ENCODE measurements around the gene PKHD1.

PKHD1 gene

DNA sequence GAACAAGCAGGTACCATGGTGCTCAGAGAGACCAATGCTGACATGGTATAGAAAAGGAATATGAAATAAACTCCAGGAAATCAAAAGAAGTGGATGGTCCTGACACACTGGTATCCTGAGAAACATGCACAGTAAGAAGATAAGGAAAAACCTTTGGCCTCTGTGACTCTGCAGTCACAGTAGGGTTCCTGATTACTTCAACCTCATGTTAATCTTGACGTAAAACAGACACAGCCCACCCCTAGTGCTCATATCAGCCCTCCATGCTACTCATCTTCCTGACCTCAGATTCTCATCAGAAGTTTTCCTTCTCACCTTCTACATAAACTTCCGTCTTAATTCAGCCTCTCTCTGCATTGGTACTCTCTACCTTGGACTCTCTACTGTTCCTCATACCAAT is 240.9 kb downstream of the PKHD1 start:
- DNase-seq, result no peak

DNA sequence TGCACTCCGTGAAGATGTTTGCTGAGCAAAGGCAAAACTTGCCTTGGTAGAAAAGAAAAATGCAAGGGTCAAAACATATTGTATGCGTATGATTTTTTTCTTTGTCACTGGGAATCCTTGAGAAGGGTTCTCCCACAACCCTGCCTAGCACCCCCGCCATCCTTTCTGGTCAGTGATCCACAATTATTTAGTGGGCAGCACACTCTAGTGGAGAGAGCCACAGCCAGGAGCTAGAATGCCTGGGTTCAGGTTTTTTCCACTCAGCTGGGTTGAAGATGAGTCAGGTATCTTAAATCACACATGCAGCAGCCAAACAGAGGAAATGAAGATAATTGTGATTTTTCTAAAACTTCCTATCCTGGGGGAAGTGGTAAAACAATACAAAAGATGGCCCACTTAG is 243.1 kb downstream of the PKHD1 start:
- DNase-seq, result no peak

DNA sequence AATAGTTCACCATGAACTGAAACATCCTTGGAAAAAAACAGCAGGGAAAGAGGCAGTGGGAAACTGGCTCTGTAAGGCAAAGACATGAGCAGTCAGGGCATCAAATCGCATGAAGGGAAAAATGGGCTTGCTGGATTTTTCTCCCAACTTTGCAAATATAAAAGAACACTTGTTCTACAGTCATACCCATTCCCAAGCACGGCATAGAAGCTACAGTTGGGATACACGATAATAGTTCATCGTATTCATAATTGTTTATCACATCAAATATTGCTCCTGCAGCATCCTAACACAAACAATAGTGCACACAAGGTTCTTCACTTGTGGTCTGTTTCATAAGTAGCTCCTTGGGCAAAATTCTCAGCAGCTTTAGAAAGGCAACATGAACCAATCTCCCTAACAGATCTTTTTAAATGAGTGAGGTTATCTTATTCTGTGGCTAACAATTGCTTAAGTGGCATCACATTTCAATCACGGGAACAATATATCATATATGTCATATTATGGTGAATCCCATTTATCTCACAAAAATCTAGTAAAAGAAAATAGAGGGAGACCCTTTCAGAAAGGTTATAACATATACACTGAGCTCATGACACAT is 243.9 kb downstream of the PKHD1 start:
- no peak for DNase-seq

DNA sequence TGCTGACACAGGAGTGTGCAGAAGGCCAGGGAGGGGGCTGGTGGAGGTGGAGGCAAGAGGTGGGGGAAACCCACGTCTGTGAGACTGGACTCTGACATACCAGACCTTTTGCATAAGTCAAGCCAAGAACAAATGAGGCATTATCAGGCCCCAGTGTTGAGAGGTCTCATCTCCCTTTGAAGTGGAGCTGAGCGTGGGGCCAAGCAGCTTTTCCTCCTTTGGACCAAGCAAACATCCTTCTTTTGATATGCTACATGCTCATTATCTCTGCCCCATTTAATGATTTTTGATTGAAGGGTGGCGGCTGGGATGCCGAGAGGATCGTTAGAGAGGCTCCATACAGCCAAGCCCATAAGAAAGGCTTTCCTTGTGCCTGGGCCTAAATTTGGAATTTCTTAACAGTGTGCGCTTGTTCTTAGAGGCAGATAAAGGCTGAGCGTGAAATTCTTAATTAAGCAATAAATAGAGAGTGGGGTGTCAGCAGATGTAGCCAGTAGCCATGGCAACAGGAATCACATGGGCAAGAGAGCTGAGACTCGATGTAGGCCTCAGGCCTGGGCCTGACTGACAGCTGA is 244.5 kb downstream of the PKHD1 start:
- DNase-seq, result no peak

DNA sequence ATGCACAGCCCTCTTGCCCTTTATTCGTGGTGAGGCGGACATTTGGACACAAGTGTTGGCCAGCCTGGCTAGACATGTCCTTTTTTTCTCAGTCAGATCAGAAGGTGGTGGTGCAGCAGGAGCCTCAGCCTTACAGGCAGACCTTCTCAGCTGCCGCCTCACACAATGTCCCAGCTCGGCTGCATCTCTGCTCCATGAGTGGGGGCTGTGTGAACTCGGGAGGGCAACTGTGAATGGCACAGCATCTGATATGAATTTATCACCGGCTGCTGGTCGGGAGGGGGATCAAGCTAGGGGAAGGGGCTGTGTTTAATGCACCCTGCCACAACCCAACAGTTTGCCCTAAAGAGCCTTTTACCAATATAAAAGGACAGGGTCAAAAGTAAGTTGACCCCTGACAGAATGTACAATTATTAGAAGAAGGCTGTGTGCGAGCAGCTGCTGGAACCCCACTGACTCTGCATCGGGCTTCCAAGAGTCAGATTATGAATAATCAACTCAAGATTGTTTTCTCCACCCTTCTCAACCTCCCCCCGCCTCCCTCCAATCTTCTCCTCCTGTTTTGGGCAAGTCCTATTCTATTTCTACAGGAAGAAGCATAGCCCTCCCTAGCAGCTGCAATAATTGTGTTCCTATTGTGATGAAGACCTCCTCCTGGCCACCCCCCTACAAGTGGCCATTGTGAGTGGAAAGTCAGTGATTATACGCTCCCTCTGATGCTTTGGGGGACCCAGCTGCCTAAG is 245.2 kb downstream of the PKHD1 start:
- no peak for DNase-seq

DNA sequence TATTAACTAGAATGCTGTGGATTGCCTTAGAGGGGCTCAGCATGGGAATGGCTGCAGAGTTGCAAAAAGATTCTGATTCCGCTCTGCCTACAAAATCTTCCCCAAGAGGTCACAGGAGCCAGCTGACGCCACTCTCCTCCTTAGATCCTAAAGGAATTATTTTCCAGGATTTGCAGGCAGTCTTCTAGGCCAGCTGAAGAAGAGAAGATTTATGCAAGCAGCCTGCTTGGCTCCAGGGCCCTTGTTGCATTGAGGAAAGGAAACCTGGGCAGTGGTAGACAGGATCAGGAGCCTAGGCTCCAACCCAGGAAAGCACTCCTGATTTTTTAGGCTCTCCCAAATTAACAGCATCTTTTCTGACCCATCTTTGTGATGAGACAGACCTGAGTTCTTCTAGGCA is 245.8 kb downstream of the PKHD1 start:
- DNase-seq, result no peak

DNA sequence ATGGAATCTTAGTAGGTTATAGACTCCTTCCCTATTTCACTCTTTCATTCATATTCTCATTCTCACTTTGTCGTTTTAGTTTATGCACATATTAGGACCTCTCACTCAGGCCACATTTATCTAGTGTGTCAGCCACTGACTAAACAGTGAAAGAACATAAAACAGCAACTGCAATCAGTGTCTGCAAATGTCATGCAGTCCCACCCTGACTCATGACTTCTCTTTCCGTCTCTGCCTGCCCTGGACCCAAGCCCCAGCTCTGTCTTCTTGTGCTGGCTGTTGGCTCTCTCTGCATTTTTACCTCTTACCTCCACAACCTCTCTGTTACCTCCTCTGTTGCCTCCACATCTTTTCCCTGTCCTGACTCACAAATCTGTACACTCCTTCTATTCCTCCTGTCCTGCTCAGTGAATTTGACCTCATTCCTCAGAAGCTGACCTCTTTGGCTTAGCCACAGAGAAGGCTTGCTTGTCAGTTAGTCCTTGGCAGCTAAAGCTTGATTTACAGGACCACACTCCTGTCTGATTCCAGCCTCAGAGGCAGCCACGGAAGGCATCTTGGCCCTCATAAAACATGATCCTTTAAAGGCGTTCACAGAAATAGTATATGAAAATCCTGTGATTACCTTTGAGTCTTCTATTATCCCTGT is 247.6 kb downstream of the PKHD1 start:
- no peak for DNase-seq

DNA sequence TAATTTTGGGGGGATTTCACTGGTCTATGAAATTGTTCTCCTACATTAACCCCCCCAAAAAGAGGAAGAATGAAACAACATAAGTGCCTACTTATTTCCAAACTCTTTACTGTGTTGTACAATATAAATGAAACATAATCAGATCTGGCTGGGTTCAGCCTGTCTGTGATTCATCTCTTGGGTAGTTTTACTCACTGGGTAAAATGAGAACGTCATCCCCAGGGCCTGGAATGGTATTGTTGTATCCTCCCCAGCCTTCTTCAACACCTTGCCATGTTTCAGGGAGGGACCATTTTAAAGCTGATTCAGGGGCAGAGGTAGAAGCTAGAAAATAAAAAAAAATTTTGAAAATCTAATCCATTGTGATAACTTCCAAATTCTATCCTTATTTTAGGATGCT is 256.7 kb downstream of the PKHD1 start:
- no peak for DNase-seq

DNA sequence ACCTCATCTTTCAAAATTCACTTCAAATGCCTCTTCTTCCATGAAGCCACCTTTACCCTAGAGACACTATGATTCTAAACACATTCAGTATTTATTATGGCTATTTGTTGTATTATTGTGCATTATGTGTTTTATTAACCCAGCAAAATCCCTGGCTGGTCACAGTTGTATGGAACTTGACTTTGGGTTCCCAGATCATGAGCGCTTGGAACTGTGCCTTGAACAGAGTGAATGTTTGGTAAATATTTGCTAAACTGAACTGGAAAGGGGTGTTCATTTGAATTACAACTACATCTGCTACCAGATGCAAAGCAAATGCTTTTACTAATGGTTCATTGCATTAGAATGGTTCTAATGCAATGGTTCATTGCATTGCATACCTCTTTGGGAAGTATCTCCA is 259.8 kb downstream of the PKHD1 start:
- DNase-seq, result no peak

DNA sequence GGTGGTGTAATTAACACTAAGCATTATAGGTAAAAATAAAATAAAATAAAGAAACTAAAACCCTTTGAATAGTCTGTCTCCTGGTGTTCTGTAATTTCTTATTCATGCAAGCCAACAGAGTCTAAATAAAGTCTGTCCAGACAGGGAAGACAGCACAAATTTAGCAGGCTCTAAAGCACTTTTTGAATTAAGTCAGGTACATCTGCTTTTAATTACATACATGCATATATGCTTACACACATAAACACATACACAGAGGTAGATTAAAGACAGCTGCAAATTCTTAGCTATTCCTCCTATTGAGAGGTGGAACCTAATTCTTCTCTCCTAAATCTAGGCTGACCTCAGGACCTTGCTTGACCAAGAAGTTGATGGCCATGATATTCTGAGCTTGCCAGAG is 262.5 kb downstream of the PKHD1 start:
- DNase-seq, result no peak

DNA sequence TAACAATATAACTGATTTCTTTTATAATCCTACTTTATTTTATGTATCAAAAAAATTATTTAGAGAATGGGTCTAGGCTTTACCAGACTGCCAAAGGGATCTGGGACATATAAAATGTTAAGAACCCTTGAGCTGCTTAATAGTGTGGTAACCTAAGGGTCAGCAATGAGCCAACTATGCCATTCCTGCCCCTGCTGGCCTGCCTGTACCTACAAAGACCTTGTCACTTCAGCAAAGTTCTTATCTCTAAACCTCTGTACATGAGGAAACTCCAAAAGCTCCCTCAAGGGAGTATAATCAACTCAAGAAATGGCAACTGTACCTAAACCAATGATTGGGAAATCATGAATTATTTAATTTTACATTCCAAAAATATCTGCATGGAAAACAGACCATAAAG is 266.9 kb downstream of the PKHD1 start:
- DNase-seq, result no peak

DNA sequence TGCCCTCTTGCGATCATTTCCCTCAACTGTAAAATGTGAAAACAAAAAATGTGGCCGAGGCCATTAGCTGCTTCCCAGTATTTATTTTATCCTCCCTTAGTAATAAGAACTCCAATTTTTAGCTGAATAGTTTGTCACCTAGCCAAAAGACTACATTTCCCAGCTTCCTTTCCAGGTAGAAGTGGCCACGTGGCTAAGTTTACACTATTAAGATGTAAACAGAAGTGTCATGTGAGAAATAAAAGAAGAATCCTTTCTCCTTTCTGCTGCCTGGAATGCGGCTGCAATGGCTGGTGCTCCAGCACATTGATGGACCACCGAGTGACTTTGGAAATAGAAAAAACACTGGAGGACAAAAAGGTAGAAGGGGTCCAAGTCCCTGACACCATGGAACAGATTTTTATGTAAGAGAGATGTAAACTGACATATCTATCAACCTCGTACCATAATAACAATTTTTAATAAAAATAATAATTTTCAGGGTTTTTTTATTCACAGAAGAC is 268.8 kb downstream of the PKHD1 start:
- no peak for DNase-seq

DNA sequence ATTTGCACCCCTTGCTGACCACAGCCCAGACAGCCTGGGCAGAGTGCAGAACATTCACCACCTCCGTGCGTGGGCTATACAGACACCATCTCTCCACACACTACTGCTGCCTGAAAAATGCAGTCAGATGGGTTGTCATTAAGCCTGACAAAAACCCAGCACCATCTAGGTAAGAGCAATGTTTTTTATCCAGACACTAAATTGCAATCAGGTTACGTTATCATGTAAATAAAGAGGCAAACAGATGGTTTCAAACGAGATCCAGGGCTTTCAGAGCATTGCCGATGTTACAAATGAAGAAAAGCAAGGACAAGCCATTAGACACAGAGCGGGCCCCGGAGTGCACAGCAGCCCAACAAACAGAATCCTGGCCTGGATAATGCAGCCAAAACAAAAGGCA is 269.6 kb downstream of the PKHD1 start:
- DNase-seq, result no peak

DNA sequence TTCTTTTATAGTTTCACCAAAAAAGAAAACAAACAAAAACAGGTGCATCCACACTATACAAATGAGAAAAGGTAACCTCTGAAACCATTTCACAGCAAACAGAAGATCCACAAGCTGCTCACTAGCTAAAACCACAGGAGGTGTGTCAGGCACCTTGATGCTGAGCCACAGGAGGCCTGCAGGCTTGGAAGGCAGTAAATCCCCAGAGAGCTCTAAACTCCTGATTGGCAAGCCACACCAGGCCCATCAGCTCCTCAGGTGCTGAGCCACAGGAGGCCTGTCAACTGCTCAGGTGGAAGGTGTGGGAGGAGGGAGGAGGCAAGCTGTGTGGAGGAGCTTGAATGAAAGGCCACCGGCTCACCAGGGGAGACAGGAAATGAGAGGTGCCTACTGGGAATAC is 273.0 kb downstream of the PKHD1 start:
- no peak for DNase-seq

DNA sequence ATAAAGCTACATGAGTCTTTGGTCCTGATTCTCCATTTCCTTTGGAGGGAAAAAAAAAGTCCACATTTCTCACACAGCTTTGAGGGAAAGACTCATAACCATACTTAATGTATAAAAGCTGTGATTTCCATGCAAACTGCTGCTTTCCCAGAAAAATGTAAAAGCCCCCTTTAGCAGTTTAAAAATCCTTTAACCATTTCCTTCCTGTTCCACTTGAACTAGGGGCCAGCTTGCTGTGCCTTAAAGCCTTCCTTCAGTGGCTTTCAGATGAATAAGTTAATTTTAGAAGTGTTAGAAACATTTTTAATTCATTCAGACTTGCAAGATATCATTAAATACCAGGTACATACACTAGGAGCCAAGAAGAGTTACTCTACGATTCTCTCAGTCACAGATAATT is 273.5 kb downstream of the PKHD1 start:
- no peak for DNase-seq

DNA sequence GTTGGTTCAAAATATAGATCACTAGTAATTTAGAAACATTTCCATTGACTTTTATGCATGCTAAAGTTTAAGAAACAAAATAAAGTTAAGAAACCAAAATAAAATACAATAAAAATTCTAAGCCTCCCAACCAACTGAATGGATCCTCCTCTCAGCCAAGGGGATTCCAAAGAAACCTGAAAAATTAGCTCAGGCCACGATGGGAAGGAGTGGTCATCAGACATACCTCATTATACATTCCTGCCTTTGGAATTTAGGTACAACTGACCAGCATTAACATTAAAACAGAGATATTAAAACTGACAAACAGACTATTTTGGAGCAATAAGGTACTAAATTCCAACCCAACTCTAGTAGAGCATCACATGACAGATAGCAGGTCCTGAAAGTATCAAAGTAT is 275.2 kb downstream of the PKHD1 start:
- DNase-seq, result no peak

DNA sequence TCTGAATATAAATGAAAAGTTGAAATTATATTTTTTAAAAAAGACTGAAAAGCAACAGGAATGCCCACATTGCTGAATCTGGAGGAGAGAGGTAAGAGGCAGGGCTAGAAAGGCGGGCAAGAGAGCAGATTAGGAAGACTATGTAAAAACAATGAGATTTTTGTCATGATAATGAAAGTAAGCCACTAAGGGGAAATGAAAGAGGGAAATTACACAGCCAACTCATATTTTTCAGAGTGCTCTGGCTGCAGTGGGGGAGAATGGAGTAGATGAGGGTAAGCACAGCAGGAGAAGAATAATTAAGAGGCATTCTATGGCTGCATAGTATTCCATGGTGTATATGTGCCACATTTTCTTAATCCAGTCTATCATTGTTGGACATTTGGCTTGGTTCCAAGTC is 281.9 kb downstream of the PKHD1 start:
- DNase-seq, result no peak

DNA sequence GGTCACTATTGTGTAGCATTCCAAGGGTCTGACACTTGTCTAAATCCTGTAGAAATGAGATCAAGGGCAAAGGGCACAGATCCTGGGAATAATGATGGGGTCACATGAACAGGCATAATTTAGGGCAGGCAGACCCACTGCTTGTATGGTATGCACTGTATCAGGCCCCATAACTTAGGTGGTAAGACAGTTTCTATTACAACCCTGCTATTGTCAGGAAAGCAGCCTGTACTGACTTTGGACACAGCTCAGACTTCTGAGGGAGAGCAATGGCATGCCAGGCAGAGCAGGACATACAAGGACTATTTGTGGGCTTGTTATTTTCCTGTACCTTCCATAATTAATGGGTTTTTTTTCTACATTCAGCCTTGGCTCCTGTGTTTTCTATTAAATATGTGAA is 286.8 kb downstream of the PKHD1 start:
- DNase-seq, result no peak

DNA sequence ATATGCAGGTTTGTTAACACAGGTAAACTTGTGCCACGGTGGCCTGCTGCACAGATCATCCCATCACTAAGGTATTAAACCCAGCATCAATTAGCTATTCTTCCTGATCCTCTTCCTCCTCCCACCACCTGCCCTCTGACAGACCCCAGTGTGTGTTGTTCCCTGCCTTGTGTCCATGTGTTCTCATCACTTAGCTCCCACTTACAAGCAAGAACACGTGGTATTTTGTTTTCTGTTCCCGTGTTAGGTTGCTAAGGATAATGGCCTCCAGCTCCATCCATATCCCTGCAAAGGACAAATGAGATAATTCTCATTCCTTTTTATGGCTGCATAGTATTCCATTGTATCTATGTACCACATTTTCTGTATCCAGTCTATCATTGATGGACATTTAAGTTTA is 294.0 kb downstream of the PKHD1 start:
- no peak for DNase-seq

DNA sequence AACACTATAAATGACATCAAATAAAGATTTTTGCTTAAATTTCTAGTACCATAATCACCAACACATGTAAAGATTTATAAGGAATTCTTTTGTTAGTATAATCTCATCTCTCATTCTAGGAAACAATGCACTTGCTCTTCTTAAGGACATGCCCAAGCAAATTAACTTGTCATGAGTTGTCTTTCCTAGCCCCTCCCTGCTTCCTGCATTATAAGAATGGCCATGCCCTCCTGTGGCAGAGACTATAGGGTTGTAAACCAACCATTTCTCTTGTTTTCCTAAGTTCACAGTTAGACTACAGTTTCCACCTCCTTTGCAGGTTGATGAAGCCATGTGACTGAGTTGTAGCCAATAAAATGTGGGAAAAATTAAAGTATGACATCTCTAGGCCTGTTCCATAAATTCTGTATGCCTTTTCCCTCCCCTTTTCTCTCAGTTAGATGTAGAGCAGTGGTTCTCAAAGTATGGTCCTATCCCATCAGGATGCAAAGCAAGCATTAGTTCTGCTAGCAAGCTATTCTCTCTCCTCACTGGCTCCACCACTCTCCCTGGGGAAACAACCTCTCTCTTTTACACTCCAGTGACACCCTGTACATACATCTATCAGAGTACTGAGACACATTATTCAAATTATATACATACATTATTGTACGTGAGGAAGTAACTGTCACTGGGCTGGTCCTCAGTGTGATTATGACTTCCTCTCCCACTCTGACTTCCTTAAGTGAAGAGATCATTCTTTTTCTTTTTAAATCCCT is 295.0 kb downstream of the PKHD1 start:
- no peak for DNase-seq

DNA sequence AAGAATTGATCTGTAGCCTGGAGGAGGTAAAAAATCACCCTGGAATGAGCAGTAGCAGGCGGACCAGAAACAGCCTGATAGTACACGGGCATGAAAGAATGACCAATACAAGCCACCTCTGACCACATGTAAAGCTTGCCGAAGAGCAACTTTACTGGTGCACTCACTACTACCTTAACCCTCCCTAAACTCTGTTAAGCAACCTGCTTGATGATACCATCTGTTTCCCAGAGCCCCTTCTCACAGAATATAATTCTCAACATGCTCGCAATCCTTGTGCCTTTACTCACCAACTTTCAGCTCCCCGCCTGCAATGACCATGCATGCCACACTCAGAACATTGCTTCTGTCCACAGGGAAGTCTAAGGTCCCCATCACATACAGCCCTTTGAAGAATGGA is 296.5 kb downstream of the PKHD1 start:
- no peak for DNase-seq

DNA sequence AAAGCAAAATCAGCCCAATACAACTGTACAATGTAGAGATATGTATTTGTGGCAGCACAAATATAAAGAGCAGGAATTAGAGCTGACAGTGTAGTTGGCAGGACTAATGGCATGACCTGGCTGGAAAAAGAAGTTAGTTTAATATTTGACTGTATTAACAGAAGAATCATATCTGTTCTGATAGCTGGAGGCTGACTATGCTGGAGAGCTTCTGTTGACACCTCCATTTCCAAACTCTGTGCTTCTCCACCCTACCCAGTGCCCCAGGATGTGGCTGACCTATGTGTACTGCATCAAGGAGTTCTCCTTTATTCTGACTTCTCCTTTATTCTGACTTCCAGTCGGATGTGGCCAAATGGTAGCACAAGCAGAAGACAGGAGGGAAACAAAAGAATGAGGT is 299.3 kb downstream of the PKHD1 start:
- DNase-seq, result no peak

DNA sequence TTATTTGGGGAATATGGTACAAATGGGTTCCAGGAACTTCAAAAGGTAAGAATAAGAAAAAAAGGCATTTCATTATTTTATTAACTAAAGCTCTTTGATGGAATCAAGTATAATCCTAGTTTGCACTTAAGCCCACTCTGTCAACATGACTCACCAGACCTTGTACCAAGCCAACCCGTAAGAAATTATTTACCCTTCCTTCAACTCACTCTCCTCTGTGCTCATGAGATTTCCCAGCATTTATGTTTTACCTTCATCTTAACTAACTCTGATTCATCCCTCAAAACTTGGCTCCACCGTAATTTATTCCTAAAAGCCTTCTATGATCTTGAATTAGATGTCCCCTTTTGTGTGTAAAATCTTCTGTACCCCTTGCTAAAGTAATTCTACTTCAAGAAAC is 308.7 kb downstream of the PKHD1 start:
- DNase-seq, result no peak
